Stimulated activated naive B cell treated with anti-CD40 and anti-IgM and Interleukin-4, amounts not matched to agents 10 μg/mL and 1 μg/mL and 100 μg/mL, for 72 hours (primary cell): ENCODE data around the gene SH2B3.

Source experiments
- ATAC-seq, 2 donors: fragments of 150-1000 bp; cut with Tn5 transposase; replicated peaks; 2 replicates each; pipeline ENCODE4 v1.10.0; 2021; ENCODE audit warnings: moderate library complexity in 1 of 2
- DNase-seq: peaks from one replicate; pipeline ENCODE4 v3.0.0; 2021
- H3K27ac Mint-ChIP-seq: one replicate; pipeline ENCODE4 v1.8.0; 2022; ENCODE audit warnings: mild to moderate bottlenecking, mixed read lengths
- H3K27me3 Mint-ChIP-seq, 2 donors: one replicate each; pipeline ENCODE4 v1.8.0; 2022; ENCODE audit warnings: mixed read lengths in 2 of 2
- H3K36me3 Mint-ChIP-seq, 2 donors: one replicate each; pipeline ENCODE4 v1.8.0; 2022; ENCODE audit warnings: mixed read lengths in 2 of 2, mild to moderate bottlenecking in 1 of 2
- H3K4me1 Mint-ChIP-seq, 2 donors: one replicate each; pipeline ENCODE4 v1.8.0; 2022; ENCODE audit warnings: mixed read lengths in 2 of 2, mild to moderate bottlenecking in 1 of 2
- H3K4me3 Mint-ChIP-seq, 2 donors: one replicate each; pipeline ENCODE4 v1.8.0; 2022; ENCODE audit warnings: mild to moderate bottlenecking in 2 of 2, mixed read lengths in 2 of 2, moderate library complexity in 1 of 2
- H3K9me3 Mint-ChIP-seq, 2 donors: one replicate each; pipeline ENCODE4 v1.8.0; 2022; ENCODE audit warnings: mixed read lengths in 2 of 2, mild to moderate bottlenecking in 1 of 2

Gene SH2B3

GRCh38 chr12:111435661-111436201, 30.0 kb downstream of the SH2B3 start:
- Mint-ChIP-seq H3K27me3 (no peaks in the 10 kb centered on the region), H3K27ac (peak overlapping the region; percentile 93)
- ATAC-seq = no peak

DNA sequence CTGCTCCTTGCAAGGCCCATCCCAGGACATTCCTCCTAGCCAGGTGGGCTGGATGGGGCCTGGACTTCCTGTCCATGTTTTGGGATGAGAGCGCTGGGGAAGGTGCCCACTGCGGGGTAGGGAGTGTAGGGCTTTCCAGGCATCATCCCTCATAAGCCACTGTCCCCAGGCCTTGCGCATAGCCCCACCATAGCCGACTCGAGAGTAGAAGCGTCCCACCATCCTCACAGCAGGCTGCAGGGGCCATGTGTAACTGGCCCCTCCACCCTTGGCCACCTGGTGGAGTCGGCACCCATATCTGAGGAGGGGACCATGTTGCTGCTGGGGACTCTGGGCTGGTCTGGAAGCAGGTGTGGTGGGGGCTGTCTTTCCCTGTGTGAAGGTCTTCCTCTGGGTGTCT, 30.5 kb downstream of the SH2B3 start:
- DNase-seq (no peak), ATAC-seq (no peak)
- Mint-ChIP-seq H3K4me1 (peaks cover 76 to 100% of the 10 kb centered on the region in 2 donors), H3K4me3 (peak overlapping the region; percentile 68 to 72), H3K27me3 (no peaks in the 10 kb centered on the region), H3K9me3 (no peaks in the 10 kb centered on the region), H3K36me3 (peaks cover 49 to 65% of the 10 kb centered on the region in 2 donors), H3K27ac (peak overlapping the region; percentile 93)

More at GRCh38 chr12:111435661-111436201, 30.0 kb downstream of the SH2B3 start:
- Mint-ChIP-seq H3K4me1 (peaks cover 78 to 100% of the 10 kb centered on the region in 2 donors), H3K9me3 (no peaks in the 10 kb centered on the region), H3K36me3 (peaks cover 43 to 67% of the 10 kb centered on the region in 2 donors), H3K4me3 (peak overlapping the region; percentile 68 to 72)
- no peak for DNase-seq

DNA sequence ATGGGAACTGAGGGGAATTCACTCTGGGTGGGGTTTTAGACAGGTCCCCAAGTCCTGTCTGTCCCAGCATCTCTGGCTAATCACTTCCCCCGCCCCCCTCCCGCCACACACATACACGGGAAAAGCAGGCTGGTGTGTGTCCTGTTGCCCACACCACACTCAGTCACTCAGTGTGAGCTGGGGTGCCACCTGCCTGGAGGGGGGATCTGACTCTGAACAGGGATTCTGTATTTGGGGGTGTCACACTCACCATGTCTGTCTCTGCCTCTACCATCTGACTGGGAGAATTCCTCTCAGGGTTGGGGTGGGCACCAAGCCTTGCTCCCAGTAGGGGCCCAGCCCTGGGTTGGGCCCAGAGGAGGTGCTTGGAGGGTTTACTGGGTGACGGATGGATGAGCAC, 31.1 kb downstream of the SH2B3 start:
- Mint-ChIP-seq H3K4me3 (peak overlapping the region; percentile 3 to 29), H3K4me1 (peaks cover 72 to 100% of the 10 kb centered on the region in 2 donors), H3K9me3 (no peaks in the 10 kb centered on the region), H3K27ac (peak overlapping the region; percentile 93), H3K36me3 (peaks cover 48 to 62% of the 10 kb centered on the region in 2 donors), H3K27me3 (no peaks in the 10 kb centered on the region)
- ATAC-seq (no peak), DNase-seq (no peak)

GRCh38 chr12:111437816-111438454, 32.2 kb downstream of the SH2B3 start:
- Mint-ChIP-seq H3K27ac (peak overlapping the region; percentile 54), H3K4me1 (peaks cover 72 to 100% of the 10 kb centered on the region in 2 donors), H3K4me3 (peak overlapping the region; percentile 63 to 69), H3K36me3 (peaks cover 41 to 58% of the 10 kb centered on the region in 2 donors), H3K27me3 (no peaks in the 10 kb centered on the region), H3K9me3 (no peaks in the 10 kb centered on the region)
- ATAC-seq = peak in 1 of 2 donors; percentile 1
- no peak for DNase-seq

DNA sequence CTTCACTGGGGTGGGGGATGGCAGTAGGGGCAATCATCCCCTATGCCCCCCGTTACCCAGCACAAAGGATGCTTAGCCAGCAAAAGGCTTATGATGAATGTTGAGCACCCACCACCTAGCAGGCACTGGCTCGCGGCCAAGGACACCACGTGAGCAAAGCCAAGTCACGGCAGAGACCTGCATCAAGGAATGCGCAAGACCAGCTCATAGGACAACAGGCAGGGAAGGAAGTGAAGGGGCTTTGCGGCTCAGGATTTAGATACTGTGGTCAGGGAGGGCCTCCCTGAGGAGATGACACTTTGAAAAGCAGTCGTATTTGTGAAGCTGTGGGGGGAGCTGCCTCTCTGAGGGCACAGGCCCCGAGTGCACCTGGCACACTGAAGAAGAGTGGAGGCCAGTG, 32.8 kb downstream of the SH2B3 start:
- Mint-ChIP-seq H3K27ac (peak overlapping the region; percentile 82), H3K27me3 (no peaks in the 10 kb centered on the region), H3K4me1 (peaks cover 75 to 100% of the 10 kb centered on the region in 2 donors), H3K4me3 (peak overlapping the region; percentile 51 to 63), H3K36me3 (peaks cover 43 to 62% of the 10 kb centered on the region in 2 donors), H3K9me3 (no peaks in the 10 kb centered on the region)
- DNase-seq = peak; percentile 56
- peak; percentile 28 to 32 for ATAC-seq

GRCh38 chr12:111439657-111440151, 34.0 kb downstream of the SH2B3 start:
- peaks cover 75 to 100% of the 10 kb centered on the region in 2 donors for H3K4me1 Mint-ChIP-seq
- no peaks in the 10 kb centered on the region for H3K27me3 Mint-ChIP-seq
- peak overlapping the region; percentile 56 for H3K27ac Mint-ChIP-seq
- no peaks in the 10 kb centered on the region for H3K9me3 Mint-ChIP-seq
- ATAC-seq (no peak), DNase-seq (no peak)
- peaks cover 44 to 69% of the 10 kb centered on the region in 2 donors for H3K36me3 Mint-ChIP-seq
- H3K4me3 Mint-ChIP-seq = no peak overlapping the region

DNA sequence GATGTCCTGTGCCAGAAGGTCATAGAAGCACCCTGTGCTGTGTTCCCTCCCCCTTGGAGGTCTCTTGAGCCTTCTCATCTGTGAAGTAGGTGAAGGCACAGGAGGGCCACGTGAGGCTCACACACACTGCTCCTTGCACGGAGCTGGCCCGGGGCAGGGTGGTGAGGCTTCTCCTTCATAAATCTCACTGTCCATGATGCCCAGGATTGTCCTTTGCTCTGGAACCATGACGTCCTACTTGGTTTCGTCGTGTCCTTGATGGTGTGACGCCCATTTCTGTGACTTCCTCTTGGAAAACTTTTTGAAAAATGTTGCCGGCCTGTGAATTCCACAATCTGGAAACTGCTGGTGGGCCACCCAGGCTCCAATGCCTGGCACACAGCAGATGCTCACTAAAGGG, 34.4 kb downstream of the SH2B3 start:
- Mint-ChIP-seq H3K36me3 (peaks cover 44 to 74% of the 10 kb centered on the region in 2 donors), H3K27me3 (no peaks in the 10 kb centered on the region), H3K27ac (peak overlapping the region; percentile 56), H3K9me3 (no peaks in the 10 kb centered on the region), H3K4me1 (peaks cover 75 to 100% of the 10 kb centered on the region in 2 donors), H3K4me3 (peak overlapping the region in 1 of 2 donors; percentile 37)
- ATAC-seq (no peak), DNase-seq (no peak)

- ATAC-seq = no peak
- peak overlapping the region in 1 of 2 donors; percentile 37 for H3K4me3 Mint-ChIP-seq
- peak overlapping the region; percentile 14 for H3K27ac Mint-ChIP-seq
Measured at GRCh38 chr12:111440631-111441030, 34.9 kb downstream of the SH2B3 start.

DNA sequence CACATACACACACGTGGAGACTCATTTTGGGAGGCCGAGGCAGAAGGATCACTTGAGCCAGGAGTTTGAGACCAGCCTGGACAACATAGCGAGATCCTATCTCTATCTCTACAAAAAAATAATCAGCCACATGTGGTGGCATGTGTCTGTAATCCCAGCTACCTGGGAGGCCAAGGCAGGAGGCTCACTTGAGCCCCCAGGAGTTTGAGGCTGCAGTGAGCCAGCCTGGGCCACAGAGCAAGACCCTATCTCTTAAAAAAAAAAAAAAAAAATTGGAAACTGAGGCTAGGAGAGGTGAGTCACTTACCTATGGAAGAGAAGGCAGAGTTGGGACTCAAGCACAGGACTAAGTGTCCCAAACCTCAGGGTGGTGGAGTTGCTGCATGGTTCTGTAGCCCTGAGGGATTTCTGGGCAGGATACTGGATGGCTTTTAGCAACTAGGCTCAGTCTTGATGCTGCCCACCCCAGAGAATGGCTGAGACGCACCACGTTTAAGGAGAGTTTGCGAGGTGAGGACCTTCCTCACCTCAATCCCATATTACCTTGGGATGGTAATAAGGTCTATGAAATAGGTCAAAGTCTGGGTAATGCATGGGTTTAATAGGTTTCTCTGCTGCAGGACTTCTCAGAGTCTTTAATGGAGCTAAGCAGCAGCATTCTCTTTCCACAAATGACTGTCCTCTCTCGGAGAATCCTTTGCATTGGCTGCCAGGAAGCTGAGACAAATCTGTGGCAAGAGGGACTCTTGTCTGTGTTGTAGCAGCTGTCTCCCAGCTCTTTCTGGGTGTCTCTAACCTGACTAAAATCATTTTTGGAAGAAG, 35.6 kb downstream of the SH2B3 start:
- no peak overlapping the region for H3K4me3 Mint-ChIP-seq
- H3K4me1 Mint-ChIP-seq = peaks cover 74 to 100% of the 10 kb centered on the region in 2 donors
- peaks cover 37 to 76% of the 10 kb centered on the region in 2 donors for H3K36me3 Mint-ChIP-seq

More at GRCh38 chr12:111440631-111441030, 34.9 kb downstream of the SH2B3 start:
- Mint-ChIP-seq H3K27me3 (no peaks in the 10 kb centered on the region), H3K4me1 (peaks cover 74 to 100% of the 10 kb centered on the region in 2 donors), H3K9me3 (no peaks in the 10 kb centered on the region), H3K36me3 (peaks cover 42 to 76% of the 10 kb centered on the region in 2 donors)
- DNase-seq = no peak

GRCh38 chr12:111442301-111443045, 36.8 kb downstream of the SH2B3 start:
- H3K36me3 Mint-ChIP-seq = peaks cover 41 to 79% of the 10 kb centered on the region in 2 donors
- H3K27me3 Mint-ChIP-seq = no peaks in the 10 kb centered on the region
- DNase-seq (no peak), ATAC-seq (no peak)
- H3K27ac Mint-ChIP-seq = peak overlapping the region; percentile 89
- H3K4me1 Mint-ChIP-seq = peaks cover 70 to 97% of the 10 kb centered on the region in 2 donors
- peak overlapping the region in 1 of 2 donors; percentile 4 for H3K4me3 Mint-ChIP-seq
- no peaks in the 10 kb centered on the region for H3K9me3 Mint-ChIP-seq

More for the DNA sequence above, 35.6 kb downstream of the SH2B3 start:
- Mint-ChIP-seq H3K27me3 (no peaks in the 10 kb centered on the region), H3K9me3 (no peaks in the 10 kb centered on the region), H3K27ac (no peak overlapping the region)
- DNase-seq = no peak
- ATAC-seq = no peak

GRCh38 chr12:111443086-111443485, 37.4 kb downstream of the SH2B3 start:
- H3K4me1 Mint-ChIP-seq = peaks cover 67 to 97% of the 10 kb centered on the region in 2 donors
- no peaks in the 10 kb centered on the region for H3K27me3 Mint-ChIP-seq
- peaks cover 47 to 80% of the 10 kb centered on the region in 2 donors for H3K36me3 Mint-ChIP-seq
- peak overlapping the region in 1 of 2 donors; percentile 20 for H3K4me3 Mint-ChIP-seq
- H3K9me3 Mint-ChIP-seq = no peaks in the 10 kb centered on the region
- DNase-seq (no peak), ATAC-seq (no peak)
- peak overlapping the region; percentile 89 for H3K27ac Mint-ChIP-seq

DNA sequence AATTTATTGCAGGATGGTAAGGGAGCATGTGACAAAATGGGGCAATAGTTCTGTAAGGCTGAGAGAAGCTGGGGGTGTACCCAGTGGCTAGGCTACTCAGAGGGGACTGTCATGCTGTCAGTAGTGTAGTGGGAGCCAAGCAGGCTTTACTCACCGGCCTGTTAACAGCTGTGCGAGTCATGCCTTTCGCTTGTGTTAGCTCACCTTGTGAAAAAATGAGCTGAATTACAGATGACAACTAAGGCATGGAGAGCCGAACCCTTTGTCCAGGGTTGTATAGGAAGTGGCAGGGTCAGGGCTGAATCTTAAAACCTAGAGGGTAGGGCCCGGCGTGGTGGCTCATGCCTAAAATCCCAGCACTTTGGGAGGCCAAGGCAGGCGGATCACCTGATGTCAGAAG, 37.9 kb downstream of the SH2B3 start:
- DNase-seq (no peak), ATAC-seq (no peak)
- Mint-ChIP-seq H3K4me1 (peaks cover 66 to 97% of the 10 kb centered on the region in 2 donors), H3K27me3 (no peaks in the 10 kb centered on the region), H3K9me3 (no peaks in the 10 kb centered on the region), H3K4me3 (peak overlapping the region in 1 of 2 donors; percentile 20), H3K27ac (peak overlapping the region; percentile 89), H3K36me3 (peaks cover 47 to 80% of the 10 kb centered on the region in 2 donors)

DNA sequence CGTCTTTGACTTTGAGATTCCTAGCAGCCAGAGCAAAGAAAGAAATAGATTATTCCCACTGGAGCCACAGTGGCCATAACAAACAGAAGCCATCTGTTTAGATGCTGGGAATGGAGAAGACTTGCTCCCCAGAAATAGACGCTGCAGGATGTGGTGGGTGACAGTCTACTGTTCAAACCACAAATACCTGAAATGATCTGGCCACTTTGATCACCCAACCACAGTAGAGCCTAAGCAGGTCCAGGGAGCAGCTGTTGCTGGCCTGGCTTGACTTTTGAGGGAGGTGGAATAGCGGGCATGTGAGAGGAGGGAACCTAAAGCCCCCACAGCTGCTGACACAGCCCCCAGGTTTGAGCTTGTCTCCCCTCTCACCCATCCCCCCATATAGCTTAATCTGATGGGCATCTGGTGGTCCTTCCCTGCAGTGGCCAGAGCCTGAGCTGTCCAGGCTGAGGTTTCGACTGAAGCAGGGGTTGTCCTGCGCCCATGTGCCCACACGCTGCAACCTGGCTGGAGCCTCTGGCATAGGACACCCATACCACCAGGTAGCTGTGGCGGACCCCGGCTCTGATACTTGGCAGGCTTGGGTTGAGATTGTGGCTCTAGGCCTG, 38.7 kb downstream of the SH2B3 start:
- H3K36me3 Mint-ChIP-seq = peaks cover 49 to 83% of the 10 kb centered on the region in 2 donors
- no peaks in the 10 kb centered on the region for H3K9me3 Mint-ChIP-seq
- peak overlapping the region; percentile 89 for H3K27ac Mint-ChIP-seq
- H3K4me1 Mint-ChIP-seq = peaks cover 67 to 97% of the 10 kb centered on the region in 2 donors
- H3K27me3 Mint-ChIP-seq = no peaks in the 10 kb centered on the region
- DNase-seq = no peak
- ATAC-seq = peak; percentile 56
- H3K4me3 Mint-ChIP-seq = peak overlapping the region; percentile 63 to 67
